ENCODE results near the gene C2orf15. TPM values are rescaled to one million over a fixed set of nuclear protein-coding genes. Genes with fewer than 3 reads are reported as not detected.

The C2orf15 gene
- total and polyA plus RNA-seq, 2 experiments from 2014 or later: 5.9 to 8.9 TPM

GRCh38 chr2:99200076-99200800 lies 58.7 kb downstream of the C2orf15 start:
- TF ChIP-seq EZH2 (IDR thresholded peaks at IDR 0.05; ENCODE audit: borderline replicate concordance) (no peak), EZH2phosphoT487 (IDR thresholded peaks at IDR 0.05; ENCODE audit: low read depth, severe bottlenecking, unreplicated experiment) (no peak), CTCF (IDR thresholded peaks at IDR 0.05; ENCODE audit: poor library complexity) (no peak)

More at GRCh38 chr2:99200076-99200800, 58.7 kb downstream of the C2orf15 start:
- no peak for DNase-seq (ENCODE audit: low spot score)
- H2AFZ ChIP-seq: no peak overlapping the region
- H3K4me3 ChIP-seq: no peak overlapping the region
- no peaks in the 10 kb centered on the region for H3K9me3 ChIP-seq (ENCODE audit: low read depth)
- H4K20me1 ChIP-seq (ENCODE audit: insufficient read depth, poor library complexity, severe bottlenecking): no peaks in the 10 kb centered on the region
- H3K4me2 ChIP-seq: no peak overlapping the region
- H3K4me1 ChIP-seq (ENCODE audit: insufficient read depth): no peaks in the 10 kb centered on the region
- no peaks in the 10 kb centered on the region for H3K79me2 ChIP-seq
- no peaks in the 10 kb centered on the region for H3K36me3 ChIP-seq (replicated peaks; ENCODE audit: insufficient read depth, low read depth)
- no peaks in the 10 kb centered on the region for H3K9me2 ChIP-seq (replicated peaks; ENCODE audit: insufficient read depth)
- H3K27ac ChIP-seq: no peak overlapping the region
- H3K27me3 ChIP-seq: no peaks in the 10 kb centered on the region
- 92% methylated on average over 7 of the region's 7 CpGs for WGBS (ENCODE audit: low lambda C conversion rate, missing lambda C conversion rate)

Small RNA genes within 50 kb of the gene (small RNA-seq; reads per million reads assigned to genes)
- not detected for gene AC092587.1

Other genes with a start within 250 kb of the C2orf15 start
- 0.40 and 0.47 TPM in 2 replicates for gene CRACDL, start 205.5 kb upstream of the C2orf15 start, total RNA-seq
- 1.4 TPM in 1 of 2 replicates, not detected in the other for gene CRACDL, start 205.5 kb upstream of the C2orf15 start, polyA plus RNA-seq
- gene TSGA10, start 13.2 kb downstream of the C2orf15 start, total RNA-seq: 8.8 and 14.1 TPM in 2 replicates
- gene TSGA10, start 13.2 kb downstream of the C2orf15 start, polyA plus RNA-seq: 5.2 and 5.7 TPM in 2 replicates
- 5.9 and 6.1 TPM in 2 replicates for gene LIPT1, start 13.3 kb downstream of the C2orf15 start, total RNA-seq
- 5.8 and 5.9 TPM in 2 replicates for gene LIPT1, start 13.3 kb downstream of the C2orf15 start, polyA plus RNA-seq
- gene MITD1, start 39.4 kb downstream of the C2orf15 start, total RNA-seq: 41.1 and 44.8 TPM in 2 replicates
- 32.7 and 36.7 TPM in 2 replicates for gene MITD1, start 39.4 kb downstream of the C2orf15 start, polyA plus RNA-seq
- gene MRPL30, start 39.5 kb downstream of the C2orf15 start, total RNA-seq: 36.6 TPM in 2 replicates
- 18.5 and 19.4 TPM in 2 replicates for gene MRPL30, start 39.5 kb downstream of the C2orf15 start, polyA plus RNA-seq
- not detected in 2 replicates for gene LYG2, start 114.0 kb downstream of the C2orf15 start, total RNA-seq
- not detected in 2 replicates for gene LYG2, start 114.0 kb downstream of the C2orf15 start, polyA plus RNA-seq
- 0.16 and 0.93 TPM in 2 replicates for gene LYG1, start 159.5 kb downstream of the C2orf15 start, total RNA-seq
- 1.9 and 2.4 TPM in 2 replicates for gene LYG1, start 159.5 kb downstream of the C2orf15 start, polyA plus RNA-seq
- gene TXNDC9, start 194.6 kb downstream of the C2orf15 start, total RNA-seq: 47.2 and 48.4 TPM in 2 replicates
- 34.3 and 36.3 TPM in 2 replicates for gene TXNDC9, start 194.6 kb downstream of the C2orf15 start, polyA plus RNA-seq
- gene EIF5B, start 195.7 kb downstream of the C2orf15 start, total RNA-seq: 19.1 and 29.7 TPM in 2 replicates
- gene EIF5B, start 195.7 kb downstream of the C2orf15 start, polyA plus RNA-seq: 18.3 and 24.8 TPM in 2 replicates

All from hepatocyte (in vitro differentiated cells).